ENCODE results near the gene EGF.
"Not testable (repeated sequence)": the region's sequence is repeated elsewhere in the genome, so short reads cannot be mapped to it uniquely, and the experiment has no call there.

Gene EGF

DNA sequence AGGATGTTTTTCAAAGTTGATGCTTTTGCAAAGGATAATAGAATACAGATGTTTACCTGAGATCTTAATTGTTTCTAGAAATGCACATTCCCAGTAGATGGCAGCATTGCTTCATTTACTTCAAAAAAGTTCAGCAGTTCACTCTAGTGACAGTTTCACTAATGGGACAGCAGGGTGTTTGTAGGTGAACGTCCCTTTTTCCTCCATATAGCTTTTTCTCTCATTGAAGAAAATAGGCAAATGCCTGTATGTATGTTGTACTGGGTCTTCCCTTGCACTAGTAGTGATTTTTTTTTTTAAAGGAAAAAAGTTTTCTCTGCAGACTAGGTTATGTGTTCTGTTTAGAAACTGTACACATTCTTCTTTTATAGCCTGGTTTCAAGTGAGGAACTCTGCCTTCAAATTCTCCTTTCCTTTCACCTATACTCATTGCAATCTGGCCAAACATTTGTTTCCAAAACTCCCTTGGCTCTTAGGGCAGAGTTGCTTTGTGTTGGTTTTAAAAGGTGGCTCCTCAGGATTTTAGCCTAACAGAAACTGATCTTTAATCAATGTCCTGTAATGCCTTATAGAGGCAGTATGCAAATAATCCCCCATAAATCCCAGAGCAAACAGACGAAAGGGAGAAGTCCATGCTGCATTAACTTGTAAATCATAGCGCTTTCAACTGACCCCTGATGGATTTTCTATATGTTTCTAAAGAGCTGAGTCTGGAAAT, 86.3 kb downstream of the EGF start:
- peak; percentile 87 for DNase-seq

- no peak for DNase-seq
Measured at GRCh38 chr4:109999585-109999912, 86.9 kb downstream of the EGF start.

- no peak for DNase-seq
Measured at GRCh38 chr4:110002326-110002725, 89.6 kb downstream of the EGF start.

- DNase-seq, result peak; percentile 9
Measured at GRCh38 chr4:110003401-110004187, 90.9 kb downstream of the EGF start.

- DNase-seq, result no peak
Measured at GRCh38 chr4:110004556-110004955, 91.9 kb downstream of the EGF start.

DNA sequence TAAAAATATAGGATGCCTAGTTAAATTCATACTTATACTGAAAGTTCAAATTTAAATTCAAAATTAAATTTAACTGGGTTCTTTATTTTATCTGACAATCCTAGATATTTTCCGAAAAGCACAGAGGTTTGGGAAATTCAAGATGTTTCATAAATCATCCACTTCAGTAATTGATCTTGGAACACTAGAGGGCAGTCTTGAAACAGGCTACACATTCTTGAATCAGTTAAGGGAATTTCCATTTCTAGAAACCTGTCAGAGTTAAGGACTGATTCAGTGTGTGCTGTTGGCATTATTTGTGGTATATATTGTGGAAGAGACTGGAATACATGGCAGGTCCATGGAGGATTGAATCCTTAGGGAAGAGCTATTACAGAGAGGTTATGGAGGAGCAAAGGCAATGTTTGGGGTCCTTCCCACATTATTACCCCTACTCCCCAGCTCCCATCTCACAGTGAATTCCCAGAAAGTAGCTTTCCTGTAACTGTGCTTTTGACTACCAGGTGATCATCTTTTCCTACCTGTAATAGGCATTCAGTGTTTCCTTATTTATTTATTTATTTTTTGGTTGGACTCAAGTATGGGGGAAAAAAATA, 92.9 kb downstream of the EGF start:
- peak; percentile 86 for DNase-seq

DNA sequence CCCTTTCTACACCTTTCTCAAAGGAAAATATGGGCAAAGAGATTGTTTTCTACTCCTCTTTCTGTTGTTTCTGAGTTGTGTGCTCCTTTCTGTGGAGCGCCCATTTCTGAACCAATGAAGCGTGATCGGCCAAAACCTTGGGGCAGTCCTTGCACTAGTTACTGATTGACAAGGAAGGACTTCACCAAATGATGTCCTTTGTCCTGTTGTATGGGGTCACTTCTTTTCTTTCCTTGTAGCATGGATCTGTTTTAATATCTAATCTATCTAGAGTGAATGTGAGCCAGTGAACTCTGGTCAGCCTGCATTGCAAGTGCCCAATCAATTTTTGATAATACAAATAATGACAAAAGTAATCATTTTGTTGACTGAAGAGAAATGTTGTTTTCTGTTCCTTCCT, 94.5 kb downstream of the EGF start:
- DNase-seq, result no peak

DNA sequence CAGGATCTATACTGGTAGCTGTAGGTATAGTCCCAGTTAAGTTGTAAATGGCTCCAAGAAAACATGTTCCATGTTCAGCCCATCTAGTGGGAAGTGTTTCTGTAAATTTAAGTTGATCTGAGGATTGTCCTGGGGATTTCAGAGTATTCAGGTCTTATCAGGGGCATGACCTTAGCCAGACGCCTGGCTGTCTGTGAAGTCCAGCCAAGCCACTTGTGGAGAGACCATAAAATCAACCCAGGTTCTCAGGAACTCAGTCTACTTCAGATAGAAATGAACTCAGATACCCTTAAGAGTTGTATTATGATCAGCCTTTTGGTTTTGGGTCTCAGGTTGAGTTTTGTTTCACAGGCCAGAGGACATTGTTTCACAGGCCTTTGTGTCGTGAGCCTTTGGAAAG, 95.9 kb downstream of the EGF start:
- peak; percentile 10 for DNase-seq

DNA sequence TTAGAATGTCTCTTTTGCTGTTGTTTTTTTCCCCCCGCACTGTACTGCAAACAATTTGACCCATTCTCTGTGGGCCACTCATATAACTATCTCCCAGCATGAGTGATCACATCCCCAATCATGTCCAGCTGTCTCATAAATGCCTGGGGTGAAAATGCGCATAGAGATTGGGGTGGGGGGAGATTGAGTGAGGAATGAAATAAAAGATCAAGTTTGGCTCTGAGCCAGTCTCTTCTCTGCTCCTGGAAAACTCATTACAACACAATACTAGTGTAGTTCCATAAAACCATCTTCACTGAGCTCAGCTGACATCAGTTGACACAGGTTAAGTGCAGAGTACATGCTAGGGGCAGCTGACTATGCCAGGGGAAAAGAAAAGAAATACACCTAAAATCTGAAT, 96.9 kb downstream of the EGF start:
- no peak for DNase-seq

- no peak for DNase-seq
Measured at GRCh38 chr4:110010797-110011196, 98.1 kb downstream of the EGF start.

GRCh38 chr4:110012917-110013316, 100.2 kb downstream of the EGF start:
- DNase-seq, result no peak

- no peak for DNase-seq
Measured at GRCh38 chr4:110014233-110014632, 101.5 kb downstream of the EGF start.

DNA sequence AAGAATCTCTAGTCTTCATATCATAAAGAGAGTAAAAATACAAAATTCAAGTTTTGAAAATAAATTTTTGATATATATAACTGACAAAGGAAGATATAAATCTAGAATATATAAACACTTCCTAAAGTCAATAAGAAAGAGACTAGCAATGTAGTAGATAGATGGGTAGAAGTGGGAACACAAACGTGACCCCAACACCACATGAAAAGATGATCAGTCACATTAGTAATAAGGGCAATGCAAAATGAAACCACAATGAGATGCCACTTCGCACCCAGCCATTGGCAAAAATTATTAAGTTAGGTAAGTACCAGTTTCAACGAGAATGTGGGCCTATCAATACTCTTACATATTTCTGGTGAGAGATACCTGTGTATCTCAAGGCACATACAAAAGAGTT, 106.5 kb downstream of the EGF start:
- DNase-seq, result no peak

DNA sequence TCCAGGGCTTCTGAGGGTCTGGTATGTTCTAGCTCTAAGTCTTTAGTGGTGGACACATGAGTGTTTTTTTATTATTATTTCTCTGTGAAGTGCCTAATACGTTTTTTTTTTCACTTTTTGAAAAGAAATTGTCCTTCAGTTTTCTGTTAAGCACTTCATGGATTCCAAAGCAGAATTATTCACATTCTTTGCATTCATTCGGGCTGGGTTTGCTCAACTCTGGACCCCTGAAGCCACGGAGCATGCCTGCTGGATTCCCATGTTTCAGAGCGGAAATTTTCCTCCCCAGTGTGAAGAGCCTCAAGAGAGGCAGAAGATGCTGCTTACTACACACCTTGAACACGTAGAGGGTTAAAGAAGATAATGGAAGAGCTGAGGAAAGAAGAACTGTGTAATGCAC, 107.5 kb downstream of the EGF start:
- DNase-seq, result no peak

GRCh38 chr4:110020646-110021443, 108.2 kb downstream of the EGF start:
- no peak for DNase-seq

- no peak for DNase-seq
Measured at GRCh38 chr4:110022457-110022856, 109.8 kb downstream of the EGF start.

DNA sequence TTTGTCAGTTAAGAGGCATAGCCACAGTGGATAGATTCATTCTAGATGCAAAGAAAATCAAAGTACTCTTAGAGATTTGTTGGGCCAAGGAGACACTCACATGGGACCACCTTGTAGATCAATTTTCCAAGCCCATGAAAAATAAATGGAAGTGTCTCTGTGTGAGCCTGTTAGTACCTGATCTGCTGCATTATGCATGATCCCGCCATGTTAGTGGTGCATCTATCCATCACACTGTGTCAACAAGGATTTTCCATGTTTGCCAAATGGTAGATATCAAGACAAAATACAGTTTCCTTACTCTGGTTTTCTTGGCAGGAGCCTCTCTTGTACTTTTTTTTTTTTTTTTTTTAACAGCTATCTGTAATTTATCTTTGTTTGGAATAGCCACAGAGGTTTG, 112.4 kb downstream of the EGF start:
- DNase-seq, result no peak

DNA sequence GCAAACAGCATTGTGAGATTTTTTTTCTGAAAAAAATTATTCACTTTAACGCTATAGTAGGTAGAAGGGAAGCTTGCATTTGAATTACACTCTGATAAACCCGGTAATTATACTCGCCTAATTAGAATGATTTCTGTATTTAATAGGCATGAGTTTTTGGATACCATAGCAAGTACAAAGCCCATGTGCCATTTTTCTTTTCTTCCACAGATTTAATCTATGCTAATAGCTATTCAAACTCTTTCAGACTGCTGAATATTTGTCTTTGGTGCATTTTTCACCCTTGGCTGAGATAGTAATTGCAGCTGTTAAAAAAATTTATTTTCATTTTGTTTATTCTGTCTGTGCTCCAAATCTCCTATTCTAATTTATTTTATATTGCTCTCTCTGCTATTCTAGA, 113.0 kb downstream of the EGF start:
- DNase-seq, result no peak

GRCh38 chr4:110032603-110033002, 119.9 kb downstream of the EGF start:
- DNase-seq, result peak; percentile 79

DNA sequence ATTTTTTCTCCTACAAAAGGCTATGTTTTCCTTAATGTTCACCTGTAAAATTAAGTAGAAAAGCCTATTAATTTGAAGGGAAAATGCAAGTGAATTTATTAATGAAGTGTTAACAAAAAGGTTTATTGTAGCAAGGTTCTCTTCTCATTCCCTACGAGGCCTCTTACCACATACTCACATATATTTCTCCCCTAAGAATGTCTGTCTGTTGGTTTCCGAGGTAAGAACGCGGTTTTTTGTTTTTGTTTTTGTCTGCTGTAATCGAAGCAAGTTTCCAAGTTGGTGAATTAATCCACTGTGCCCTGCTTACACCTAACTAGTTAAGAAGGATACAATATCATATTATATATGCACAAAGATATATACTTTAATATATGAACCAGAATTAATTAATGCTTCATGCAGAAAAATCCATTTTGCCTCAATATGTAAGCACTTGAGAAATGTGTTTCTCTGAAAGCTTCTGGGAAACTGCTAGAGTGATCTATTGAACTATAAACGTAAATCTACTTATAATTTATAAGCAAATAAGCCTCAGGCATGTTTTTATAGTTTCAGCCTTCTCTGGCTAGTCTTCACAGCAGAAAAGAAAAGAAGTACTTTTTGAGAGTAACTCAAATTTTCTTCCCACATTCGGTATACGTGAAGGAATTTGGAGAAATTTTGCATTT, 120.8 kb downstream of the EGF start:
- DNase-seq, result no peak

GRCh38 chr4:110034026-110034393, 121.3 kb downstream of the EGF start:
- DNase-seq, result no peak

DNA sequence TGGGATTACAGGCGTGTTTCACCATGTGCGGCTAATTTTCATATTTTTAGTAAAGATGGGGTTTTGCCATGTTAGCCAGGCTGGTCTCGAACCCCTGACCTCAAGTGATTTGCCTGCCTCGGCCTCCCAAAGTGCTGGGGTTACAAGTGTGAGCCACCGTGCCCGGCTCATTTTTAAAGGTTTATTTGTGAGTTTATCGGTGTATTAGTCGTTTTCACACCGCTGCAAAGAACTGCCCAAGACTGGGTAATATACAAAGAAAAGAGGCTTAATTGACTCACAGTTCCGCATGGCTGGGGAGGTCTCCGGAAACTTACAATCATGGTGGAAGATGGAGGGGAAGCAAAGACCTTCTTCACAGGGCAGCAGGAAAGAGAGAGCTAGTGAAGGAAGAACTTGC, 126.5 kb downstream of the EGF start:
- DNase-seq, result not testable (repeated sequence)

GRCh38 chr4:110041735-110042134, 129.1 kb downstream of the EGF start:
- DNase-seq, result no peak

Data from OCI-M1 (cell line).